SK-N-MC (cell line): Measurements from ENCODE around the gene AARS2.

Experiments used
- EZH2 ChIP-seq: fragments of 200-600 bp; sonication (generic); IDR thresholded peaks from one replicate; pipeline ENCODE4 v1.6.1; 2017; ENCODE audit warnings: antibody characterized with exemption
- FOXP2 ChIP-seq: optimal IDR thresholded peaks from 2 replicates; pipeline ENCODE3; 2011; ENCODE audit warnings: mild to moderate bottlenecking, moderate library complexity; ENCODE audit not compliant: insufficient read depth; ENCODE audit errors: extremely low read length, control extremely low read depth
- POLR2AphosphoS5 ChIP-seq: IDR thresholded peaks from 2 replicates; pipeline ENCODE4 v1.6.1; 2012; ENCODE audit warnings: mild to moderate bottlenecking, low read depth, low read length, borderline replicate concordance

- TF ChIP-seq EZH2 (no peak), POLR2AphosphoS5 (no peak), FOXP2 (no peak)
Observed at GRCh38 chr6:44266347-44266746, 46.8 kb downstream of the AARS2 start.
